HUES48 (cell line): ENCODE data around the gene FXYD5.

ENCODE experiments used
- H3K27ac ChIP-seq: one replicate; pipeline ENCODE4 v1.7.0; 2013; ENCODE audit warnings: low read depth, low read length, inconsistent platforms
- H3K27me3 ChIP-seq: 2 replicates; pipeline ENCODE4 v1.6.1; 2013; ENCODE audit warnings: mild to moderate bottlenecking, low read length; ENCODE audit not compliant: control insufficient read depth, insufficient read depth
- H3K36me3 ChIP-seq: 2 replicates; pipeline ENCODE4 v1.6.1; 2013; ENCODE audit warnings: low read length; ENCODE audit not compliant: control insufficient read depth, insufficient read depth
- H3K4me1 ChIP-seq: 2 replicates; pipeline ENCODE4 v1.6.1; 2013; ENCODE audit warnings: mild to moderate bottlenecking, low read length; ENCODE audit not compliant: control insufficient read depth, insufficient read depth
- H3K4me3 ChIP-seq: 2 replicates; pipeline ENCODE4 v1.5.1; 2013; ENCODE audit warnings: mild to moderate bottlenecking, low read depth, low read length
- H3K9ac ChIP-seq: 2 replicates; pipeline ENCODE4 v1.6.1; 2013; ENCODE audit warnings: mild to moderate bottlenecking, low read depth, low read length, moderate library complexity
- H3K9me3 ChIP-seq: 2 replicates; pipeline ENCODE4 v1.6.1; 2013; ENCODE audit warnings: low read length; ENCODE audit not compliant: control insufficient read depth, insufficient read depth

FXYD5 gene

DNA sequence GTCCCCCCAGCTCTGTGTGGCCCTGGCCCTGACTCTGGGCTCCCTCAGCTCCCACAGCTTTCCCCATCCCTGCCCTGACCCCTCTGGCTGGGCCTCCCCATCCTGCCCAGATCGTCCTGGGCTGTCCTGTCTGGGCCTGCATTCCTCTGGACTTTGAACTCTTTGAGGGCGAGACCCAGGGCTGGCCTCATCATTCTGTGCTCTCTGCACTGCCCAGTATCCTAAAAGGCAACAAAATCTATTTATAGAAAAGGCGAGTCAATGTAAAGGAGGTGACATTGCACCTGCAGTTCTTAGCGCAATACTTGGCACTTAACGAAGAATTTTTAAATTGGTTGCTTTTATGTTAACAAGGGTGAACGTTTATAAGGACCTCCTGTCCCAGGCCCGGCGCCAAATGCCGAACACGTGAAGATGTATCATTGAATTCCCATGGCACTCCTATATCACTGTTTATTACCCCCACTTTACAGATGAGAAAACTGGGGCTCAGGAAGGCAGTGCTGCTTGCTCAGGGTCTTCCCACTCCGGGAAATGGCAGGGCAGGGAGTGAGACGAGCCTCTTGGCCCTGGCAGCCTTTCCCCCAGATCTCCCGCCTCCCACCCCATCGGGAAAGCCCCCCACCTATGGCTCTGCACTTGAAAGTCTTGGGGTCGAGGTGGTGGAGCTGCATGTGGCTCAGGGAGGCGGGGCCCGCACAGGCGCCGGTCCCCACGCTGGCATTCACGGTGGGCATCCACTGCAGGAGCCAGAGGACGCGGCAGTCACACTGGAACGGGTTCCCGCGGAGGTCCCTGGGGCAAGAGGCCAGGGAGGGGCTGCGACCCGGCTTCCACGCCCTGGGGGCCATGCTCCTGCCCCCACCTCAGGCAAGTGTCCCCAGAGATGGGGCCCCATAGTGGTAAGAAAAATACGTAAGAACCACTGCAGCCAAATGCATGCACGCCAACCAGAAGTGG, 23.5 kb upstream of the FXYD5 start:
- H3K27me3 ChIP-seq, result no peaks in the 10 kb centered on the region

GRCh38 chr19:35132254-35132653, 22.3 kb upstream of the FXYD5 start:
- Histone ChIP-seq H3K27me3 (no peaks in the 10 kb centered on the region), H3K36me3 (no peaks in the 10 kb centered on the region), H3K27ac (no peak overlapping the region), H3K4me3 (no peak overlapping the region), H3K9me3 (no peaks in the 10 kb centered on the region), H3K4me1 (peaks cover 3% of the 10 kb centered on the region; the same call in 1 of the 2 replicates), H3K9ac (no peak overlapping the region)

More for the DNA sequence above, 23.5 kb upstream of the FXYD5 start:
- no peak overlapping the region for H3K9ac ChIP-seq
- H3K4me1 ChIP-seq, result peaks cover 3% of the 10 kb centered on the region; the same call in 1 of the 2 replicates
- no peak overlapping the region for H3K27ac ChIP-seq
- H3K9me3 ChIP-seq, result no peaks in the 10 kb centered on the region
- no peak overlapping the region for H3K4me3 ChIP-seq
- H3K36me3 ChIP-seq, result no peaks in the 10 kb centered on the region

DNA sequence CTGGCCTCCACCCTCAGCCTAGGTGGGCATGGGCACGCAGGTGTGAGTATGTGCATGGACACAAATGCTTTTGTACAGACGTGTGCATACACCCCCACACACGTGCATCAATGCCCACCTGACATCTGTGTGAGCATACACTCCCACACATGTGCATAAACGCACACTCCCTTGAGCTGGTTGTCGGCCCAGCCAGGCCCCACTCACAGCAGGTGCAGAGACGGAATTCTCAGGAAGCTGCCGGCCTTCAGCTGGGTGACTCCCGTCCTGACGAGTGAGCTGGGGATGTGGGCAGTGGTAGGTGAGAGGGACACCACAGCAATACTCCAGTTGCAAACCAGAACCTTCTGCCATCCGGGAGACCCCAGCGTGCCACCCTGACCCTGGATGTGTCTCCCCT, 20.7 kb upstream of the FXYD5 start:
- Histone ChIP-seq H3K4me3 (no peak overlapping the region), H3K9ac (no peak overlapping the region), H3K36me3 (no peaks in the 10 kb centered on the region), H3K9me3 (no peaks in the 10 kb centered on the region), H3K4me1 (peaks cover 3% of the 10 kb centered on the region; the same call in 1 of the 2 replicates), H3K27me3 (no peaks in the 10 kb centered on the region), H3K27ac (no peak overlapping the region)

- Histone ChIP-seq H3K9me3 (no peaks in the 10 kb centered on the region), H3K4me1 (peaks cover 5% of the 10 kb centered on the region; the same call in 1 of the 2 replicates), H3K36me3 (no peaks in the 10 kb centered on the region), H3K4me3 (peak within 1 kb of the TSS; percentile 23; the same call in 1 of the 2 replicates), H3K9ac (no peak within 1 kb of the TSS), H3K27ac (no peak within 1 kb of the TSS), H3K27me3 (no peaks in the 10 kb centered on the region)
These were observed 19.8 kb upstream of the FXYD5 start, which contains the start of gene LGI4 for GRCh38 chr19:35134601-35135242. Gene LGI4, minus strand, starts transcription at chr19:35135059. Its CDS starts 379 bp downstream, at chr19:35134680.

- Histone ChIP-seq H3K27ac (no peak overlapping the region), H3K4me3 (peak overlapping the region; percentile 23; the same call in 1 of the 2 replicates), H3K9me3 (no peaks in the 10 kb centered on the region), H3K9ac (no peak overlapping the region), H3K27me3 (peaks cover 4% of the 10 kb centered on the region; the same call in 1 of the 2 replicates), H3K36me3 (no peaks in the 10 kb centered on the region), H3K4me1 (peaks cover 5% of the 10 kb centered on the region; the same call in 1 of the 2 replicates)
These were observed 19.1 kb upstream of the FXYD5 start for GRCh38 chr19:35135389-35135909.

DNA sequence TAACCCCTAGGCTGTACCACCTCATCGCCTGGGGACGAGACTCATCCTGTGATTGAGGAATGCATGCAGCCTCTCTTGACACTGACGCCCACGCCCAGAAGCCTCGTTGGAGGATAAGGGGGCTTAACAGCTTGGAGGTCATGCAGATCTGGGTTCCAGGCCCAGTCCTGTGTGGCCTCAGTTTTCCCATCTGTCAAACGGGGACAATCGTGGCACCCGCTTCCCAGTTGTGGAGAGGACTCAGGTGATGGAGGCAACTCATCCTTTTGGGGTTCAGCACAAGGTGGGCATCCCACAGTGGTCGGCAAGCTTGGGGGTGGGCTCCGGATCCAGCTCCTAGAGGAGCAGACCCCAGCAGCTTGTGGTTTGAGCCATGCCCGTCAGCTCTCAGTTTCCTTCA, 18.3 kb upstream of the FXYD5 start:
- peaks cover 9% of the 10 kb centered on the region; the same call in 1 of the 2 replicates for H3K4me1 ChIP-seq
- no peaks in the 10 kb centered on the region for H3K36me3 ChIP-seq
- H3K27me3 ChIP-seq, result peaks cover 7% of the 10 kb centered on the region; the same call in 1 of the 2 replicates
- H3K27ac ChIP-seq, result no peak overlapping the region
- no peak overlapping the region for H3K9ac ChIP-seq
- no peaks in the 10 kb centered on the region for H3K9me3 ChIP-seq
- no peak overlapping the region for H3K4me3 ChIP-seq

DNA sequence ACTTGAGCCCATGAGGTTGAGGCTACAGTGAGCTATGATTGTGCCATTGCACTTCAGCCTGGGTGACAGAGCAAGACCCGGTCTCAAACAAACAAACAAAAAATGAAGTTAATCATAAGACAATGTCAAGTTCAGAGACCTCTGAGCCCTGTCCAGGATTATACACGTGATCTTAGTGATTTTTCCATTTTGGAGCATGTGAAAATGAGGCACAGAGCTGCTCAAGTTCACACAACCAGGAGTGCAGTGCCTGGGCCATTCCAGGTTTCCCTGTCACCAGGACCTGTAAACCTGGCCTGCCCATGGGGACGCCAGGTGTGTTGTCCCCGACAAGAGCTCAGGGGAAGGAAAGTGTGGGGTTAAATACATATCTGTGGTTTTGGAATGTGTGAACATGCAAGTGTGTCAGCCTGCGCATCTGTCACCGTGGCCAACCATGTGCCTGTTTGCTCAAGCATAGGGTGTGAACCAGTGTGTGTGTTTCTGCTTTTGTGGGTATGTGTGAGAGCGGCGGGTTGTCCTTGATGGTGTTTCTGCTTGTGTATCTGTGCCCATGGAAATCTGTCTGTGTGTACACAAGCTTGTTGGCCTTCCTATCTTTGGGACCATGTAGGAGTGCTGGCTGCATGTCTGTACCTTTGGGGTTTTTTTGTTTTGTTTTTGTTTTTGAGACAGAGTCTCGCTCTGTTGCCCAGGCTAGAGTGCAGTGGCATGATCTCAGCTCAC, 17.4 kb upstream of the FXYD5 start:
- H3K4me3 ChIP-seq, result no peak overlapping the region
- H3K4me1 ChIP-seq, result peaks cover 14% of the 10 kb centered on the region; the same call in 1 of the 2 replicates
- H3K9ac ChIP-seq, result no peak overlapping the region
- peaks cover 13% of the 10 kb centered on the region for H3K27me3 ChIP-seq
- no peaks in the 10 kb centered on the region for H3K9me3 ChIP-seq
- no peaks in the 10 kb centered on the region for H3K36me3 ChIP-seq
- no peak overlapping the region for H3K27ac ChIP-seq

- H3K4me1 ChIP-seq, result peaks cover 14% of the 10 kb centered on the region; the same call in 1 of the 2 replicates
- H3K27me3 ChIP-seq, result peaks cover 15% of the 10 kb centered on the region
- H3K36me3 ChIP-seq, result no peaks in the 10 kb centered on the region
- no peak within 1 kb of the TSS for H3K27ac ChIP-seq
- no peaks in the 10 kb centered on the region for H3K9me3 ChIP-seq
- H3K9ac ChIP-seq, result no peak within 1 kb of the TSS
- no peak within 1 kb of the TSS for H3K4me3 ChIP-seq
These were observed 16.1 kb upstream of the FXYD5 start, which contains the start of gene FXYD1 for GRCh38 chr19:35138305-35138892. Gene FXYD1, plus strand, starts transcription at chr19:35138824. Its CDS starts 1,256 bp downstream, at chr19:35140080.

GRCh38 chr19:35140207-35140961, 14.2 kb upstream of the FXYD5 start:
- H3K9ac ChIP-seq, result no peak overlapping the region
- no peaks in the 10 kb centered on the region for H3K36me3 ChIP-seq
- no peaks in the 10 kb centered on the region for H3K9me3 ChIP-seq
- H3K4me1 ChIP-seq, result peaks cover 21% of the 10 kb centered on the region
- H3K27me3 ChIP-seq, result peaks cover 25% of the 10 kb centered on the region
- H3K27ac ChIP-seq, result no peak overlapping the region
- no peak overlapping the region; the same call in 1 of the 2 replicates for H3K4me3 ChIP-seq
